Brain pericyte (primary cell): Measurements from ENCODE around the gene RNF169.

ENCODE experiments used
- DNase-seq: peaks from one replicate; pipeline ENCODE4 v3.0.0-alpha.2; 2012; ENCODE audit warnings: low read depth, low spot score

RNF169 gene

DNA sequence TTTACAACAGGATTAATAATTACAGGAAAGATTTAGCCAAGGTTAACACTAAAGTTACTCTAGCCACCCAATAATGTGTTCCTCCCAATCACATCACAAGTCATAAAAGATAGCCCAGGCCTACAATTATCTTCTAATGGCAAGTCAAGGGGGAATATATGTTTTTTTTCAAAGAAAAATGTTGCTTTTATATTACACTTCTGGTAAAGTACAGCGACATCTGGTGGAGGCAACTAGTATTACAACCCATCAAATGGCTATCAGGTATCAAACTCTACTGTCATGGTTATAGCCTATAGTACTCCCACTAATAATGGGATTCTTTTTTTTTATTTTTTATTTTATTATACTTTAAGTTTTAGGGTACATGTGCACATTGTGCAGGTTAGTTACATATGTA lies 128.5 kb downstream of the RNF169 start:
- no peak for DNase-seq
